Osteocyte (in vitro differentiated cells): ENCODE measurements around the gene NR1H2. TPM values are rescaled to one million over a fixed set of nuclear protein-coding genes. Genes with fewer than 3 reads are reported as not detected.
A peak's percentile ranks its signal among the peaks of the same experiment; 100 is the strongest.

ENCODE experiments used
- DNase-seq: peaks from one replicate; pipeline ENCODE4 v3.0.0; 2021; ENCODE audit warnings: mixed read lengths; ENCODE audit not compliant: unreplicated experiment; ENCODE audit errors: extremely low spot score
- H3K27ac Mint-ChIP-seq: one replicate; pipeline ENCODE4 v1.8.0; 2021; ENCODE audit warnings: mild to moderate bottlenecking, mixed read lengths; ENCODE audit not compliant: unreplicated experiment
- H3K27me3 Mint-ChIP-seq: one replicate; pipeline ENCODE4 v1.8.0; 2021; ENCODE audit warnings: mixed read lengths; ENCODE audit not compliant: unreplicated experiment
- H3K36me3 Mint-ChIP-seq: one replicate; pipeline ENCODE4 v1.8.0; 2021; ENCODE audit warnings: mixed read lengths; ENCODE audit not compliant: unreplicated experiment
- H3K4me1 Mint-ChIP-seq: one replicate; pipeline ENCODE4 v1.8.0; 2021; ENCODE audit warnings: mixed read lengths; ENCODE audit not compliant: unreplicated experiment
- H3K4me3 Mint-ChIP-seq: one replicate; pipeline ENCODE4 v1.8.0; 2021; ENCODE audit warnings: mild to moderate bottlenecking, moderate library complexity, mixed read lengths; ENCODE audit not compliant: unreplicated experiment
- H3K9me3 Mint-ChIP-seq: one replicate; pipeline ENCODE4 v1.8.0; 2021; ENCODE audit warnings: mixed read lengths; ENCODE audit not compliant: unreplicated experiment
- CTCF ChIP-seq: fragments of 200-600 bp; sonication (generic); IDR thresholded peaks from 2 replicates; pipeline ENCODE4 v1.5.0; 2021; ENCODE audit warnings: antibody characterized with exemption, mild to moderate bottlenecking, moderate library complexity
- total RNA-seq: library from RNA; stranded (reverse); gene quantifications from 2 replicates; pipeline ENCODE4 v1.2.1, GENCODE V29; 2021

Gene NR1H2
- total RNA-seq, 1 donor from 2014 or later = 64.5 TPM

- no peaks in the 10 kb centered on the region for H3K9me3 Mint-ChIP-seq
- no peaks in the 10 kb centered on the region for H3K27me3 Mint-ChIP-seq
- no peak for TF ChIP-seq CTCF
- peak overlapping the region; percentile 38 for H3K27ac Mint-ChIP-seq
- DNase-seq = no peak
- peaks cover 7% of the 10 kb centered on the region for H3K4me1 Mint-ChIP-seq
- peak overlapping the region; percentile 60 for H3K4me3 Mint-ChIP-seq
- H3K36me3 Mint-ChIP-seq = peaks cover 28% of the 10 kb centered on the region
Observed at GRCh38 chr19:50377051-50377461, 799 bp downstream of the NR1H2 start.

GRCh38 chr19:50377517-50377916 is 1.3 kb downstream of the NR1H2 start:
- no peak for DNase-seq
- no peak for TF ChIP-seq CTCF
- Mint-ChIP-seq H3K27ac (peak overlapping the region; percentile 38), H3K36me3 (peaks cover 28% of the 10 kb centered on the region), H3K9me3 (no peaks in the 10 kb centered on the region), H3K4me3 (peak overlapping the region; percentile 60), H3K27me3 (no peaks in the 10 kb centered on the region), H3K4me1 (peaks cover 7% of the 10 kb centered on the region)

GRCh38 chr19:50378169-50378862 is 2.1 kb downstream of the NR1H2 start:
- Mint-ChIP-seq H3K27me3 (no peaks in the 10 kb centered on the region), H3K27ac (no peak overlapping the region), H3K9me3 (no peaks in the 10 kb centered on the region), H3K4me3 (no peak overlapping the region), H3K36me3 (peaks cover 28% of the 10 kb centered on the region), H3K4me1 (peaks cover 9% of the 10 kb centered on the region)
- DNase-seq = no peak
- no peak for TF ChIP-seq CTCF

GRCh38 chr19:50378863-50379236 is 2.6 kb downstream of the NR1H2 start:
- H3K27me3 Mint-ChIP-seq = no peaks in the 10 kb centered on the region
- no peaks in the 10 kb centered on the region for H3K9me3 Mint-ChIP-seq
- H3K27ac Mint-ChIP-seq = no peak overlapping the region
- no peak for DNase-seq
- peaks cover 12% of the 10 kb centered on the region for H3K4me1 Mint-ChIP-seq
- peaks cover 28% of the 10 kb centered on the region for H3K36me3 Mint-ChIP-seq
- H3K4me3 Mint-ChIP-seq = no peak overlapping the region
- no peak for TF ChIP-seq CTCF

GRCh38 chr19:50379602-50380001 is 3.3 kb downstream of the NR1H2 start:
- Mint-ChIP-seq H3K27ac (no peak overlapping the region), H3K27me3 (no peaks in the 10 kb centered on the region), H3K36me3 (peaks cover 28% of the 10 kb centered on the region), H3K9me3 (no peaks in the 10 kb centered on the region), H3K4me3 (no peak overlapping the region), H3K4me1 (peaks cover 12% of the 10 kb centered on the region)
- no peak for DNase-seq
- TF ChIP-seq CTCF = no peak
